Uterus (tissue), 2 donors: ENCODE data around the gene TMEM169.

ENCODE experiments used
- CTCF ChIP-seq, 4 experiments: fragments of 200-600 bp in 2 of 4; fragments of 450-650 bp in 2 of 4; sonication (generic) in 2 of 4; IDR thresholded peaks; one replicate each; pipeline ENCODE4 v1.5.1; 2016 to 2019; ENCODE audit warnings: antibody characterized with exemption in 4 of 4, mild to moderate bottlenecking in 2 of 4, moderate library complexity in 1 of 4
- POLR2A ChIP-seq, 2 donors: fragments of 450-650 bp; IDR thresholded peaks; one replicate each; pipeline ENCODE4 v1.6.1; 2016; ENCODE audit warnings: antibody characterized with exemption in 2 of 2, mild to moderate bottlenecking in 1 of 2, moderate library complexity in 1 of 2

- TF ChIP-seq CTCF (IDR thresholded peaks at IDR 0.05) = no peak
- TF ChIP-seq POLR2A (IDR thresholded peaks at IDR 0.05) = no peak
These were observed 9.2 kb upstream of the TMEM169 start for GRCh38 chr2:216072473-216072872.
